IMR-90 (cell line): ENCODE results near the gene KRT78. TPM values are rescaled to one million over a fixed set of nuclear protein-coding genes. Genes with fewer than 3 reads are reported as not detected.

Source experiments
- ATAC-seq: fragments of 200-7000 bp; cut with Tn5 transposase; 2 replicates; pipeline ENCODE4 v1.9.1; 2020; ENCODE audit warnings: low read depth, mild to moderate bottlenecking, moderate library complexity
- BruUV-seq: library from RNA; stranded (reverse); fragments of 400-500 nt; replicated peaks from 2 replicates; lab custom pipeline; 2021; lab: Mats Ljungman, UMichigan
- CTCF ChIA-PET: fragments of 300-600 bp; formaldehyde crosslinking; extraction: SDS; loops from one replicate; lab custom pipeline; 2021; ENCODE audit warnings: antibody characterized with exemption; lab: Yijun Ruan, JAX
- POLR2A ChIA-PET: fragments of 300-600 bp; sonication (Branson Sonifier 250); formaldehyde crosslinking; loops from one replicate; lab custom pipeline; 2022; ENCODE audit warnings: antibody characterized with exemption; ENCODE audit not compliant: unreplicated experiment; lab: Charles Lee
- DNase-seq: peaks from one replicate; pipeline ENCODE4 v3.0.0; 2013
- H2AFZ ChIP-seq: replicated peaks from 2 replicates; pipeline ENCODE3; 2013; ENCODE audit warnings: low read length, mild to moderate bottlenecking; ENCODE audit not compliant: poor library complexity
- H2AK5ac ChIP-seq: 2 replicates; pipeline ENCODE4 v1.6.1; 2013; ENCODE audit warnings: low read depth, low read length, inconsistent platforms
- H2AK9ac ChIP-seq: replicated peaks from 2 replicates; pipeline ENCODE3; 2013; ENCODE audit warnings: mild to moderate bottlenecking, low read depth, low read length, moderate library complexity; ENCODE audit not compliant: poor library complexity
- H2BK120ac ChIP-seq: 2 replicates; pipeline ENCODE4 v1.6.1; 2013; ENCODE audit warnings: low read depth, low read length, inconsistent platforms
- H2BK15ac ChIP-seq: 3 replicates; pipeline ENCODE4 v1.6.1; 2013; ENCODE audit warnings: low read depth, low read length, inconsistent platforms
- H2BK20ac ChIP-seq: 2 replicates; pipeline ENCODE4 v1.6.1; 2013; ENCODE audit warnings: low read depth, mild to moderate bottlenecking, inconsistent platforms, low read length, moderate library complexity
- H2BK5ac ChIP-seq: 2 replicates; pipeline ENCODE4 v1.6.1; 2013; ENCODE audit warnings: mild to moderate bottlenecking, low read depth, low read length, inconsistent platforms; ENCODE audit not compliant: poor library complexity, severe bottlenecking
- H3K14ac ChIP-seq: replicated peaks from 2 replicates; pipeline ENCODE4 v1.6.1; 2013; ENCODE audit warnings: low read depth, low read length, inconsistent platforms
- H3K18ac ChIP-seq: 2 replicates; pipeline ENCODE4 v1.6.1; 2013; ENCODE audit warnings: low read depth, low read length, control low read depth
- H3K23ac ChIP-seq: 2 replicates; pipeline ENCODE4 v1.6.1; 2013; ENCODE audit warnings: low read depth, low read length, inconsistent platforms
- H3K27ac ChIP-seq: 2 replicates; pipeline ENCODE4 v1.5.1; 2013; ENCODE audit warnings: mild to moderate bottlenecking, control low read depth, low read length; ENCODE audit not compliant: insufficient read depth
- H3K27me3 ChIP-seq: 2 replicates; pipeline ENCODE4 v1.6.1; 2013; ENCODE audit warnings: low read length; ENCODE audit not compliant: control insufficient read depth, insufficient read depth
- H3K36me3 ChIP-seq: 2 replicates; pipeline ENCODE4 v1.6.1; 2013; ENCODE audit warnings: low read length, mixed read lengths; ENCODE audit not compliant: control insufficient read depth, insufficient read depth
- H3K4ac ChIP-seq: 2 replicates; pipeline ENCODE4 v1.6.1; 2013; ENCODE audit warnings: low read depth, low read length, inconsistent platforms
- H3K4me1 ChIP-seq: 2 replicates; pipeline ENCODE4 v1.6.1; 2013; ENCODE audit warnings: low read length, mixed read lengths; ENCODE audit not compliant: control insufficient read depth, insufficient read depth
- H3K4me2 ChIP-seq: 2 replicates; pipeline ENCODE4 v1.6.1; 2013; ENCODE audit warnings: low read depth, mild to moderate bottlenecking, control low read depth, low read length, moderate library complexity
- H3K4me3 ChIP-seq: 2 replicates; pipeline ENCODE4 v1.5.1; 2013; ENCODE audit warnings: low read depth, mild to moderate bottlenecking, control low read depth, low read length, moderate library complexity; ENCODE audit not compliant: insufficient read depth
- H3K56ac ChIP-seq: 2 replicates; pipeline ENCODE4 v1.6.1; 2013; ENCODE audit warnings: low read length, inconsistent platforms; ENCODE audit not compliant: insufficient read depth; ENCODE audit errors: extremely low read depth
- H3K79me1 ChIP-seq, 2 experiments: 2 replicates each; pipeline ENCODE4 v1.6.1; 2013; ENCODE audit warnings: low read length in 2 of 2, inconsistent platforms in 1 of 2, low read depth in 1 of 2
- H3K9ac ChIP-seq: 2 replicates; pipeline ENCODE4 v1.6.1; 2013; ENCODE audit warnings: low read depth, low read length, control low read depth
- H3K9me1 ChIP-seq: 2 replicates; pipeline ENCODE4 v1.6.1; 2013; ENCODE audit warnings: low read length, inconsistent platforms; ENCODE audit not compliant: insufficient read depth
- H3K9me3 ChIP-seq: 2 replicates; pipeline ENCODE4 v1.6.1; 2013; ENCODE audit warnings: low read length; ENCODE audit not compliant: control insufficient read depth, insufficient read depth
- H4K20me1 ChIP-seq: 2 replicates; pipeline ENCODE4 v1.6.1; 2013; ENCODE audit warnings: low read length, inconsistent platforms; ENCODE audit not compliant: insufficient read depth
- H4K5ac ChIP-seq: 2 replicates; pipeline ENCODE4 v1.6.1; 2013; ENCODE audit warnings: mild to moderate bottlenecking, low read depth, low read length, control low read depth
- H4K8ac ChIP-seq, 2 experiments: 2 replicates each; pipeline ENCODE4 v1.6.1; 2013; ENCODE audit warnings: low read depth in 2 of 2, low read length in 2 of 2, control low read depth in 1 of 2, inconsistent platforms in 1 of 2
- H4K91ac ChIP-seq: 2 replicates; pipeline ENCODE4 v1.6.1; 2013; ENCODE audit warnings: low read depth, low read length, inconsistent platforms; ENCODE audit not compliant: insufficient read depth
- BHLHE40 ChIP-seq: fragments of 150-350 bp; IDR thresholded peaks from 2 replicates; pipeline ENCODE4 v1.6.1; 2016; ENCODE audit warnings: mild to moderate bottlenecking, low read depth, low read length
- CEBPB ChIP-seq: IDR thresholded peaks from 2 replicates; pipeline ENCODE4 v1.6.1; 2012; ENCODE audit warnings: low read depth, low read length, improper control_type of control experiment
- CHD1 ChIP-seq: IDR thresholded peaks from 2 replicates; pipeline ENCODE4 v1.6.1; 2012; ENCODE audit warnings: low read depth, low read length, improper control_type of control experiment
- FOS ChIP-seq: fragments of 150-350 bp; IDR thresholded peaks from 2 replicates; pipeline ENCODE4 v1.6.1; 2016; ENCODE audit warnings: low read depth, low read length
- MAFK ChIP-seq: IDR thresholded peaks from 2 replicates; pipeline ENCODE4 v1.6.1; 2012; ENCODE audit warnings: low read depth, low read length, improper control_type of control experiment
- MAZ ChIP-seq: IDR thresholded peaks from 2 replicates; pipeline ENCODE4 v1.6.1; 2012; ENCODE audit warnings: low read depth, mild to moderate bottlenecking, low read length, improper control_type of control experiment, moderate library complexity, borderline replicate concordance
- MXI1 ChIP-seq: IDR thresholded peaks from 2 replicates; pipeline ENCODE4 v1.6.1; 2012; ENCODE audit warnings: low read depth, mild to moderate bottlenecking, low read length, moderate library complexity, borderline replicate concordance
- NFE2L2 ChIP-seq: fragments of 150-350 bp; IDR thresholded peaks from 2 replicates; pipeline ENCODE4 v1.6.1; 2016; ENCODE audit warnings: low read depth, mild to moderate bottlenecking, low read length
- POLR2A ChIP-seq: IDR thresholded peaks from 2 replicates; pipeline ENCODE4 v1.6.1; 2012; ENCODE audit warnings: mild to moderate bottlenecking, low read depth, low read length
- RAD21 ChIP-seq: IDR thresholded peaks from 2 replicates; pipeline ENCODE4 v1.6.1; 2012; ENCODE audit warnings: low read length, improper control_type of control experiment
- RCOR1 ChIP-seq: IDR thresholded peaks from 2 replicates; pipeline ENCODE4 v1.6.1; 2012; ENCODE audit warnings: mild to moderate bottlenecking, low read length, improper control_type of control experiment; ENCODE audit not compliant: insufficient replicate concordance
- RFX5 ChIP-seq: IDR thresholded peaks from 2 replicates; pipeline ENCODE4 v1.8.0; 2012; ENCODE audit warnings: low read depth, mild to moderate bottlenecking, low read length, moderate library complexity
- SMC3 ChIP-seq: fragments of 150-350 bp; IDR thresholded peaks from 2 replicates; pipeline ENCODE4 v1.6.1; 2016; ENCODE audit warnings: low read depth, mild to moderate bottlenecking, antibody characterized with exemption, low read length, moderate library complexity
- WGBS, 2 experiments: methylation state at CpG; one replicate each; pipeline versions ENCODE4 v1.1.5 to v1.1.7; 2013; ENCODE audit warnings: missing lambda C conversion rate in 2 of 2; ENCODE audit not compliant: insufficient read length in 1 of 2; ENCODE audit errors: extremely low coverage in 2 of 2; 5-methylcytosine and 5-hydroxymethylcytosine counted together
- dilution Hi-C: fragments of 300-500 bp; cut with HindIII; formaldehyde crosslinking; loops from one replicate; pipeline ENCODE4 v1.14.3; 2018; ENCODE audit warnings: low sequenced_read_pairs; ENCODE audit not compliant: unreplicated experiment
- in situ Hi-C: fragments of 300-500 bp; cut with MboI; formaldehyde crosslinking; loops from 3 replicates; pipeline ENCODE4 v1.14.3; 2019; ENCODE audit warnings: low sequenced_read_pairs, inconsistent platforms, mixed read lengths
- intact Hi-C: fragments of 100-400 bp; cut with micrococcal nuclease; formaldehyde crosslinking; loops from 2 replicates; pipeline ENCODE4 v1.10.0; 2022
- polyA plus RNA-seq, 3 experiments: library from polyadenylated mRNA; depleted of rRNA; stranded (reverse); fragments of >200 nt; gene quantifications; 2 replicates each; pipeline ENCODE4 v1.2.3, GENCODE V29; 2012; ENCODE audit warnings: low replicate concordance in 1 of 3
- total RNA-seq: library from RNA; depleted of rRNA; stranded (reverse); fragments of >200 nt; gene quantifications from 2 replicates; pipeline ENCODE4 v1.2.3, GENCODE V29; 2012
- TF ChIP-seq, protein P1 (sequence below): conservative IDR thresholded peaks from 2 replicates; pipeline ENCODE4 v1.5.1; 2012; ENCODE audit warnings: mild to moderate bottlenecking, low read depth, low read length, improper control_type of control experiment
- TF ChIP-seq, protein P2 (sequence below): fragments of 150-350 bp; IDR thresholded peaks from 2 replicates; pipeline ENCODE4 v1.6.1; 2016; ENCODE audit warnings: low read depth, mild to moderate bottlenecking, low read length, moderate library complexity, borderline replicate concordance
- TF ChIP-seq, protein P3 (sequence below): fragments of 150-350 bp; IDR thresholded peaks from 2 replicates; pipeline ENCODE4 v1.6.1; 2017; ENCODE audit warnings: mild to moderate bottlenecking, antibody characterized with exemption, low read length, low read depth

Gene KRT78
- total and polyA plus RNA-seq, 2 of the 4 experiments (the other 2 are of a cell fraction): not detected

DNA sequence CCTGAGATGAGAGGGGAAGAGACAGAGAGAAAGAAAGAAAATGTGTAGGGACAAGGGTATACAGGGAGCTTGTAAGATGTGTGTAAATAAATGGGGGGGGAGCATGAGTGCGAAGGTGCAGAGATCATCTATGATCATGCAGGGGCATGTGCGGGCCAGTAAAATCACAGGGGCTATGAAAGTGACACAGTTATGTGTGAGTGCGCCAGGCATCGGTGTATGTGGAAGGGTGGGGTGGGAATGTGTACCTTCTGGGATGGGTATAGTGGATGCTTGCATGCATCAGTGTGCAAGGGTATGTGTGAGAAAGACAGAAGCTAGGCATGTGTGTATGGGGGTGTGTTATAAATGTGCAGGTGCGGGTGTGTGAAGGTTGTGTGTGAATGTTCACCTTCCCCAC lies 18.4 kb upstream of the KRT78 start:
- no peak overlapping the region for H4K91ac ChIP-seq
- POLR2A ChIA-PET: no interaction called here
- no peak overlapping the region for H3K4me3 ChIP-seq
- H3K27me3 ChIP-seq: peaks cover 1% of the 10 kb centered on the region; the same call in 1 of the 2 replicates
- in situ Hi-C loops: no loop called here
- peaks cover 15% of the 10 kb centered on the region for H3K4me1 ChIP-seq
- no peak overlapping the region for H2BK120ac ChIP-seq
- H4K8ac ChIP-seq: no peak overlapping the region
- H2BK20ac ChIP-seq: no peak overlapping the region
- DNase-seq: no peak
- no peaks in the 10 kb centered on the region for H3K36me3 ChIP-seq
- no peak for ATAC-seq
- H3K9me1 ChIP-seq: peaks cover 10% of the 10 kb centered on the region
- no peak overlapping the region; the same call in 1 of the 2 replicates for H2AK5ac ChIP-seq
- H3K4me2 ChIP-seq: no peak overlapping the region
- intact Hi-C loops: loop anchor here (10.0 kb wide), 1 partner anchor 142 kb away; no protein-coding TSS in a partner anchor
- dilution Hi-C loops: no loop called here
- CTCF ChIA-PET: interaction anchor here (0.7 kb wide), 1 partner anchor 44 kb away, joined by 5 read pairs; no protein-coding TSS in a partner anchor
- no peaks in the 10 kb centered on the region for H4K20me1 ChIP-seq
- no peak overlapping the region for H3K4ac ChIP-seq
- TF ChIP-seq BHLHE40: no peak
- TF ChIP-seq, protein P1, sequence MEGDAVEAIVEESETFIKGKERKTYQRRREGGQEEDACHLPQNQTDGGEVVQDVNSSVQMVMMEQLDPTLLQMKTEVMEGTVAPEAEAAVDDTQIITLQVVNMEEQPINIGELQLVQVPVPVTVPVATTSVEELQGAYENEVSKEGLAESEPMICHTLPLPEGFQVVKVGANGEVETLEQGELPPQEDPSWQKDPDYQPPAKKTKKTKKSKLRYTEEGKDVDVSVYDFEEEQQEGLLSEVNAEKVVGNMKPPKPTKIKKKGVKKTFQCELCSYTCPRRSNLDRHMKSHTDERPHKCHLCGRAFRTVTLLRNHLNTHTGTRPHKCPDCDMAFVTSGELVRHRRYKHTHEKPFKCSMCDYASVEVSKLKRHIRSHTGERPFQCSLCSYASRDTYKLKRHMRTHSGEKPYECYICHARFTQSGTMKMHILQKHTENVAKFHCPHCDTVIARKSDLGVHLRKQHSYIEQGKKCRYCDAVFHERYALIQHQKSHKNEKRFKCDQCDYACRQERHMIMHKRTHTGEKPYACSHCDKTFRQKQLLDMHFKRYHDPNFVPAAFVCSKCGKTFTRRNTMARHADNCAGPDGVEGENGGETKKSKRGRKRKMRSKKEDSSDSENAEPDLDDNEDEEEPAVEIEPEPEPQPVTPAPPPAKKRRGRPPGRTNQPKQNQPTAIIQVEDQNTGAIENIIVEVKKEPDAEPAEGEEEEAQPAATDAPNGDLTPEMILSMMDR: no peak
- TF ChIP-seq NFE2L2: no peak
- no peak for TF ChIP-seq MAFK
- TF ChIP-seq CEBPB: no peak
- no peak for TF ChIP-seq SMC3
- no peak for TF ChIP-seq FOS
- no peak for TF ChIP-seq CHD1
- TF ChIP-seq, protein P2, sequence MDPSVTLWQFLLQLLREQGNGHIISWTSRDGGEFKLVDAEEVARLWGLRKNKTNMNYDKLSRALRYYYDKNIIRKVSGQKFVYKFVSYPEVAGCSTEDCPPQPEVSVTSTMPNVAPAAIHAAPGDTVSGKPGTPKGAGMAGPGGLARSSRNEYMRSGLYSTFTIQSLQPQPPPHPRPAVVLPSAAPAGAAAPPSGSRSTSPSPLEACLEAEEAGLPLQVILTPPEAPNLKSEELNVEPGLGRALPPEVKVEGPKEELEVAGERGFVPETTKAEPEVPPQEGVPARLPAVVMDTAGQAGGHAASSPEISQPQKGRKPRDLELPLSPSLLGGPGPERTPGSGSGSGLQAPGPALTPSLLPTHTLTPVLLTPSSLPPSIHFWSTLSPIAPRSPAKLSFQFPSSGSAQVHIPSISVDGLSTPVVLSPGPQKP: no peak
- no peak for TF ChIP-seq RFX5
- TF ChIP-seq, protein P3, sequence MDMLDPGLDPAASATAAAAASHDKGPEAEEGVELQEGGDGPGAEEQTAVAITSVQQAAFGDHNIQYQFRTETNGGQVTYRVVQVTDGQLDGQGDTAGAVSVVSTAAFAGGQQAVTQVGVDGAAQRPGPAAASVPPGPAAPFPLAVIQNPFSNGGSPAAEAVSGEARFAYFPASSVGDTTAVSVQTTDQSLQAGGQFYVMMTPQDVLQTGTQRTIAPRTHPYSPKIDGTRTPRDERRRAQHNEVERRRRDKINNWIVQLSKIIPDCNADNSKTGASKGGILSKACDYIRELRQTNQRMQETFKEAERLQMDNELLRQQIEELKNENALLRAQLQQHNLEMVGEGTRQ: no peak
- no peak for TF ChIP-seq RAD21
- no peak for TF ChIP-seq MAZ
- TF ChIP-seq MXI1: no peak
- no peak for TF ChIP-seq POLR2A
- TF ChIP-seq RCOR1: no peak
- H2BK5ac ChIP-seq: no peak overlapping the region
- no peak overlapping the region for H3K18ac ChIP-seq
- no peak overlapping the region for H2BK15ac ChIP-seq
- no peak overlapping the region for H3K27ac ChIP-seq
- no peak overlapping the region for H3K9ac ChIP-seq
- no peak overlapping the region for H2AFZ ChIP-seq
- no peak overlapping the region for H3K14ac ChIP-seq
- H4K5ac ChIP-seq: no peak overlapping the region
- H3K9me3 ChIP-seq: no peaks in the 10 kb centered on the region
- H2AK9ac ChIP-seq: no peak overlapping the region
- 100% methylated on average over 1 of the region's 5 CpGs; no CpG with 5 or more reads in 1 of the 2 experiments for WGBS, 2 experiments
- H3K23ac ChIP-seq: no peak overlapping the region
- H3K56ac ChIP-seq: no peak overlapping the region
- BruUV-seq: no TSS peak
- H3K79me1 ChIP-seq: no peaks in the 10 kb centered on the region
